ENCODE data around the gene CLIC4.
"Not testable (repeated sequence)": the region's sequence is repeated elsewhere in the genome, so short reads cannot be mapped to it uniquely, and the experiment has no call there.

GRCh38 chr1:24823486-24823885 is 78.2 kb downstream of the CLIC4 start:
- not testable (repeated sequence) for TF ChIP-seq CTCF (IDR thresholded peaks at IDR 0.05; ENCODE audit: borderline replicate concordance, extremely low read depth, low read length, poor library complexity, severe bottlenecking); EZH2 (IDR thresholded peaks at IDR 0.05; ENCODE audit: borderline replicate concordance, low read depth, low read length, severe bottlenecking)
